ENCODE results near the gene HOXA4. TPM values are rescaled to one million over a fixed set of nuclear protein-coding genes. Genes with fewer than 3 reads are reported as not detected.

The HOXA4 gene
- total and polyA plus RNA-seq, 10 of the 15 experiments (the other 5 are each of a cell fraction or from before 2014, with no cell fraction given) = 0.07 TPM; not detected in 9

DNA sequence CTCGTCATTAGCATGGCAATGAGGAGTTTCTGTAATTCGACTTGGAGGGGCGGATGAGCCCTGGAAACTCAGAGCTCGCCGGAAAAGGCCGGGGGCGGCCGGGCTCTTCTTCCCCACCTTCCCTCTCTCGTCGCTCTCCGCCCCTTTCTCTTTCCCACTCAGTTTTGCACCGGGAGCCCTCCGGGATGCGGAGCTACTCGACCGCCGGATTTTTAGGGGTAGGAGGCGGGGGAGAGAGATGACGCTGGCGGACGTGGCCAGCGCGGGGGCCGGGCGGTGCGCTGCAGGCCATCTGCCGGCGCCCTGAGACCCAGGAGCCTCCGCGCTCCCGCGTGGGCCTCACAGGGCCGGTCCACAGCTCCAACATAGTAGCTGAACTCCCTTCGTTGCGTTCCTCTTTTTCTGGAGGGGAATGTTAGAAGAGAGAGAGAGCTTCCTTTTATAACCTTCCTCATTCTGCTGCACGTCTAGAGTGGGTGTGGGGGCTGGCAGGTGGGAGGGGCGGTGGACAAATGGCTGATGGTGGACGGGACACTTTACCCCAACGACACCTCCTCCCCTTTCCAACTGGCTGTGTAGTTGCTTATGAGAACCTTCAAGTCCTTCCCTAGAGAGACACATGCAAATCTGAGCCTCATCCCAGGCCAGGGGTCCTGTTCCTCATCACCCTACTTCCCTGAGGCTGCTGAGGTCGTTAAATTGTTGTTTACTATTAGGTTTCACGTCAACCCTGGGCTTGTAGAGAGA, 33.6 kb downstream of the HOXA4 start (continued):
- TF ChIP-seq SMC3 (IDR thresholded peaks at IDR 0.05; ENCODE audit: borderline replicate concordance, low read length) = no peak
- TF ChIP-seq TAF1 (IDR thresholded peaks at IDR 0.05; ENCODE audit: borderline replicate concordance, low read depth, low read length) = no peak
- no peak for TF ChIP-seq ASH2L (IDR thresholded peaks at IDR 0.05; ENCODE audit: borderline replicate concordance, low read depth)
- no peak for TF ChIP-seq RB1 (IDR thresholded peaks at IDR 0.05; ENCODE audit: borderline replicate concordance)
- TF ChIP-seq ZNF217 (IDR thresholded peaks at IDR 0.05) = no peak
- TF ChIP-seq BACH1 (IDR thresholded peaks at IDR 0.05; ENCODE audit: borderline replicate concordance) = peak; percentile 57; the same call in 1 of the 2 replicates
- no peak for TF ChIP-seq SIX5 (IDR thresholded peaks at IDR 0.05; ENCODE audit: low read depth, low read length, severe bottlenecking)
- TF ChIP-seq YY1 (IDR thresholded peaks at IDR 0.05; ENCODE audit: low read depth, low read length) = no peak
- TF ChIP-seq, protein P1, sequence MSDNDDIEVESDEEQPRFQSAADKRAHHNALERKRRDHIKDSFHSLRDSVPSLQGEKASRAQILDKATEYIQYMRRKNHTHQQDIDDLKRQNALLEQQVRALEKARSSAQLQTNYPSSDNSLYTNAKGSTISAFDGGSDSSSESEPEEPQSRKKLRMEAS (IDR thresholded peaks at IDR 0.05; ENCODE audit: low read depth, low read length) = no peak
- TF ChIP-seq FOS (IDR thresholded peaks at IDR 0.05; ENCODE audit: borderline replicate concordance, extremely low read depth, insufficient read length) = no peak
- no peak for TF ChIP-seq KLF5 (IDR thresholded peaks at IDR 0.05; ENCODE audit: partially characterized antibody)
- no peak for TF ChIP-seq IKZF2 (IDR thresholded peaks at IDR 0.05)
- TF ChIP-seq, protein P2, sequence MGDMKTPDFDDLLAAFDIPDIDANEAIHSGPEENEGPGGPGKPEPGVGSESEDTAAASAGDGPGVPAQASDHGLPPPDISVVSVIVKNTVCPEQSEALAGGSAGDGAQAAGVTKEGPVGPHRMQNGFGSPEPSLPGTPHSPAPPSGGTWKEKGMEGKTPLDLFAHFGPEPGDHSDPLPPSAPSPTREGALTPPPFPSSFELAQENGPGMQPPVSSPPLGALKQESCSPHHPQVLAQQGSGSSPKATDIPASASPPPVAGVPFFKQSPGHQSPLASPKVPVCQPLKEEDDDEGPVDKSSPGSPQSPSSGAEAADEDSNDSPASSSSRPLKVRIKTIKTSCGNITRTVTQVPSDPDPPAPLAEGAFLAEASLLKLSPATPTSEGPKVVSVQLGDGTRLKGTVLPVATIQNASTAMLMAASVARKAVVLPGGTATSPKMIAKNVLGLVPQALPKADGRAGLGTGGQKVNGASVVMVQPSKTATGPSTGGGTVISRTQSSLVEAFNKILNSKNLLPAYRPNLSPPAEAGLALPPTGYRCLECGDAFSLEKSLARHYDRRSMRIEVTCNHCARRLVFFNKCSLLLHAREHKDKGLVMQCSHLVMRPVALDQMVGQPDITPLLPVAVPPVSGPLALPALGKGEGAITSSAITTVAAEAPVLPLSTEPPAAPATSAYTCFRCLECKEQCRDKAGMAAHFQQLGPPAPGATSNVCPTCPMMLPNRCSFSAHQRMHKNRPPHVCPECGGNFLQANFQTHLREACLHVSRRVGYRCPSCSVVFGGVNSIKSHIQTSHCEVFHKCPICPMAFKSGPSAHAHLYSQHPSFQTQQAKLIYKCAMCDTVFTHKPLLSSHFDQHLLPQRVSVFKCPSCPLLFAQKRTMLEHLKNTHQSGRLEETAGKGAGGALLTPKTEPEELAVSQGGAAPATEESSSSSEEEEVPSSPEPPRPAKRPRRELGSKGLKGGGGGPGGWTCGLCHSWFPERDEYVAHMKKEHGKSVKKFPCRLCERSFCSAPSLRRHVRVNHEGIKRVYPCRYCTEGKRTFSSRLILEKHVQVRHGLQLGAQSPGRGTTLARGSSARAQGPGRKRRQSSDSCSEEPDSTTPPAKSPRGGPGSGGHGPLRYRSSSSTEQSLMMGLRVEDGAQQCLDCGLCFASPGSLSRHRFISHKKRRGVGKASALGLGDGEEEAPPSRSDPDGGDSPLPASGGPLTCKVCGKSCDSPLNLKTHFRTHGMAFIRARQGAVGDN (IDR thresholded peaks at IDR 0.05) = peak; percentile 29; the same call in 1 of the 2 replicates
- TF ChIP-seq TARDBP (IDR thresholded peaks at IDR 0.05; ENCODE audit: borderline replicate concordance) = no peak
- no peak for TF ChIP-seq RAD51 (IDR thresholded peaks at IDR 0.05)
- TF ChIP-seq MEF2B (IDR thresholded peaks at IDR 0.05; ENCODE audit: partially characterized antibody, poor library complexity, severe bottlenecking) = peak; percentile 12
- no peak for TF ChIP-seq SMAD5 (IDR thresholded peaks at IDR 0.05; ENCODE audit: low read depth)
- TF ChIP-seq, protein P3, sequence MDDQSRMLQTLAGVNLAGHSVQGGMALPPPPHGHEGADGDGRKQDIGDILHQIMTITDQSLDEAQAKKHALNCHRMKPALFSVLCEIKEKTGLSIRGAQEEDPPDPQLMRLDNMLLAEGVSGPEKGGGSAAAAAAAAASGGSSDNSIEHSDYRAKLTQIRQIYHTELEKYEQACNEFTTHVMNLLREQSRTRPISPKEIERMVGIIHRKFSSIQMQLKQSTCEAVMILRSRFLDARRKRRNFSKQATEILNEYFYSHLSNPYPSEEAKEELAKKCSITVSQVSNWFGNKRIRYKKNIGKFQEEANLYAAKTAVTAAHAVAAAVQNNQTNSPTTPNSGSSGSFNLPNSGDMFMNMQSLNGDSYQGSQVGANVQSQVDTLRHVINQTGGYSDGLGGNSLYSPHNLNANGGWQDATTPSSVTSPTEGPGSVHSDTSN (IDR thresholded peaks at IDR 0.05; ENCODE audit: insufficient replicate concordance, low read depth, low read length) = no peak
- TF ChIP-seq CHD2 (IDR thresholded peaks at IDR 0.05; ENCODE audit: borderline replicate concordance, low read depth, low read length) = no peak
- TF ChIP-seq PAX5 (IDR thresholded peaks at IDR 0.05; ENCODE audit: borderline replicate concordance, low read depth, low read length) = no peak
